RKO (cell line): ENCODE data around the gene CPSF4.

Experiments
- DNase-seq: peaks from one replicate; pipeline ENCODE4 v3.0.0-alpha.2; 2016; ENCODE audit warnings: low spot score

The CPSF4 gene

DNA sequence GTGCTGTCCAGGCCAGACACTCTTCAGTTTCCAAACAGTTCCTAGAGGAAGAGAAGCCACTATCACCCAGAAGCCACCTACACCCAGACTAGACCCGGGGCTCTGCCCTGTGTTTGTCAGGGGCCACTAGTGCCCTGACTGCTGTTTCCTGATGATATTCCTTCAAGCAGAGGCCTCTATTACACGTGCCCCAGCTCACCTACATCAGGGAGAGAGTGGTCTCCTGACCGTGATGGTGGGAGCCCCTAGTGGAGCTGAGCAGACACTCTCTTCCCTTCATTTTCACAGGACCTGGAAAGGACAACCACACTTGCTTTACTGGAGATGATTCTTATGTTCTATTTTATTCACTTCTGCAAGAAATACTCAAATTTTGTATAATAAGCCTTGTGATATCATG, 52.1 kb downstream of the CPSF4 start:
- DNase-seq, result no peak

DNA sequence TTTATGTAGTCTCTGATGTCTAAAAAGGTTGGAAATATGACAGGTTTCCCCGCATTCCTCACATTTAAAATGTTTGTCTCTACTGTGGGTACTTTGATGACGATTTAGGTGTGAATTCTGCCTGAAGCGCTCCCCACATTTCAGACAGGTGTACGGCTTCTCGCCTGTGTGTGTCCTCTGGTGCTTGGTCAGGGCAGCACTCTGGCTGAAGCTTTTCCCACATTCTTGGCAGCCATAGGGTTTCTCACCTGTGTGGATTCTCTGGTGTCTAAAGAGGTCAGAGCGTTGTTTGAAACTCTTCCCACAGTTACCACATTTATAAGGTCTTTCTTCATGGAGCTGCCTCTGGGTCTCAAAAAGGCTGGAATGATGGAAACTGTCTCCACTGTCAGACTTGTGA, 55.1 kb downstream of the CPSF4 start:
- DNase-seq, result no peak

DNA sequence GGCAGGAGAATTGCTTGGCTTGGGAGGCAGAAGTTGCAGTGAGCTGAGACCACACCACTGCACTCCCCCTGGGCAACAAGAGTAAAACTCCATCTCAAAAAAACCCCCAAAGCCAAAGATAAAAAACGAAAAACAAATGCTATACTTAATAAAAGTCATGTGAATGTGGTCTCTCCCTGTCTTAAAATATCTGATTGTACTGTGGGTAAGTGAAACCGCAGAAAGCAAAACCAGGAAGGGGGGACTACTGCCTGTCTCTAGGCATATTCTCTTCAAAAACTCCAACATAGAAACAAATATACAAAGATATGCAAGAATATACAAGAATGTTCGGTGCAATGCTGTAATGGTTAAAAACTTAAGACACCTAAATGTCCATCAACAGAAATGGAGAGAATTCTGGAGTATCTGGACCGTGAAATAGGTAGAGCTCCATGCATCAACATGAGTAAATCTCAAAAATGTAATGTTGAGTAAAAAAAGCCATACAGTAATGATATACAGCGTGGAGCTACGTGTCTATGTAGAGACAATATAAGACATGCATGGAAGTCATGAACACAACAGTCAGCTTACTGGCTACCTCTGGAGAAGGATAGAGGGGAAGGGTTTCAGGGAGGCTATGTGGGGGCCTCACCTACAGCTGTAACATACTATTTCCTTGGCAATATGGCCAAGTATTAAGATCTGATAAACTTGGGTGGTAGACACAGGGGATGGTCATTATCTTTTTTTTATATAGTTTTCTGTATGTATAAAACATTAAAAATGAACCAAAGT, 59.2 kb downstream of the CPSF4 start:
- DNase-seq, result peak; percentile 52

DNA sequence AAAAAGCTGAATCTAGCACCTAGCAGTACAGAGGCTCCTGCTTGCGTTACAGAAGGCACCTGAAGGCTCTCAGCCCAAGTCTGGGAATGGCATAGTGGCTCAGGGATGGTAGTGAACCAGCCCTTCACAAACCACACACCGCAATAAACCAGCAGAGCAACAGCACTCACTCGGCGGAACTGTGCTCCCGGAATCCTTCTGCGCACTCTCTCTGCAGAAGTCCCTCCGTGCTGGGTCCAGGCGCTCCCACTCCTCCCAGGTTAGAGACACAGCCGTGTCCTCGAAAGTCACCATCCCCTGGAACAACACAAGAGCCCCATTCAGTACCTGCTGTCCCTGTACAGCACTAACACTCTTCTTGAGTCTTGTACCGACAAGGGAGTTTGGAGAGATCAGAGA, 59.8 kb downstream of the CPSF4 start:
- DNase-seq, result peak; percentile 76

DNA sequence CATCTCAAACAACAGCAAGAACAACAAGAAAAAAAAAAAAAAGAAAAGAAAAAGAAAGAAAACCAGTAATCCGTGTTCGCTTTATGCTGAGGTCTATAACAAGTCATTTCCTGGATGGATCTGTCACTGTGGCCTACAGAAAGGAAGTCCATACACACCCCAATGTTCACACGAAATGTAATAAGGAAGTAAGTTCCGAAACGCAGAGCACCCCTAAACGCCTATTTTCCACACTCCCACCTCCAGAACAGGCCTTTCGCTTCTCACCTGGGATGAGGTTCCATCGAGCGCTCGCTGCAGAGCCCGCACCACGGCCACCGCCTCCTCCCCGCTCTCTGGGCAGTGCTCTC, 60.6 kb downstream of the CPSF4 start:
- peak; percentile 59 for DNase-seq

DNA sequence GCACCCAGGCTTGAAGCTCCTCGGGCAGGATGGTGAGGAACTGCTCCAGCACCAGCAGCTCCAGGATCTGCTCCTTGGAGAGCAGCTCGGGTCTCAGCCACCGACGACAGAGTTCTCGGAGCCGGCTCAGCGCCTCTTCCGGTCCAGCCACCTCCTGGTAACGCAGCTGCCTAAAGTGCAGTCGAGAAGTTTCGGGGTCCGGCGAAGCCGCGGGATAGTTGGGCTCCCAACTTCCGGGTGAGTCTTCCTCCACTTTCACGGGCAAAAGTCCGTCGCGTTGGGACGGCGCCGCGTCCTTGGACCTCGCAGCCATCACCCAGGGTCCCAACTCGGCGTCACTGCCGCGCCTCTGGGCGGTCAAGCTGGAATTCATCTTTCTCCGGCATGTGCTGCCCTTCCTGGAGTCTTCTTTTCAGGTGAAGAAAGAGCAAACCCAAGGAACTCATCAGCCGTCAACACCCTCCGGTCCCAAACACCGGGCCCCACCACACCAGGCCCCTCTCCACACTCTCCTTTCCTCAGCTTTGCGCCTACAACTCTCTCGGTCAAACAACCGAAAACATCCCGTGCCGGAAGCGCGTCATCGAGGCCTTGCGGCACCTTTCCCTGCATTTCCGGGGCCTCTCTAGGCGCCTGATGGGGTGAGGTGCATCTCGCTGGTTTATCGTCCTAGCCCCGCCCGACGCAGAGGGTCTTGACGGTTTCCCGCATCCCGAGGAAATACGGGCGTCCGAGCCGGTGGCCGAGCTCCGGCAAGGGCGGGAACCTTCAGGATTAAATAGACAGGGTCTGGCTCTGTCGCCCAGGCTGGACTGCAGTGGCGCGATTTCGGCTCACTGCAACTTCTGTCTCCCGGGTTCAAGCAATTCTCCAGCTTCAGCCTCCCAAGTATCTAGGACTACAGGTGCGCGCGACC, 61.2 kb downstream of the CPSF4 start, which contains the start of gene ZNF394:
ZNF394 (minus strand) TSS at position 561 of the 916 bp plus-strand sequence; CDS start at position 373, 188 bp downstream.
- DNase-seq, result peak; percentile 96

DNA sequence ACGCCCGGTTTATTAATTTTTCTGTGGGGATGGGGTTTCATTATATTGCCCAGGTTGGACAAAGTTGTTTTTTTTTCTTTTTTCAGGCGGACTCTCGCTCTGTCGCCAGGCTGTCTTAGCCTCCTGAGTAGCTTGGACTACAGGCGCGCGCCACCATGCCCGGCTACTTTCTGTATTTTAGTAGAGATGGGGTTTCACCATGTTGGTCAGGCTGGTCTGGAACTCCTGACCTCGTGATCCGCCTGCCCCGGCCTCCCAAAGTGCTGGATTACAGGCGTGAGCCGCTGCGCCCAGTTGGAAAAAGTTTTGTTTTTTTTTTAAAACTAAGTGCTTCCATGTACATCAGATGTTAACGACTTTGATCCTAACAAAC, 61.9 kb downstream of the CPSF4 start:
- DNase-seq, result no peak

DNA sequence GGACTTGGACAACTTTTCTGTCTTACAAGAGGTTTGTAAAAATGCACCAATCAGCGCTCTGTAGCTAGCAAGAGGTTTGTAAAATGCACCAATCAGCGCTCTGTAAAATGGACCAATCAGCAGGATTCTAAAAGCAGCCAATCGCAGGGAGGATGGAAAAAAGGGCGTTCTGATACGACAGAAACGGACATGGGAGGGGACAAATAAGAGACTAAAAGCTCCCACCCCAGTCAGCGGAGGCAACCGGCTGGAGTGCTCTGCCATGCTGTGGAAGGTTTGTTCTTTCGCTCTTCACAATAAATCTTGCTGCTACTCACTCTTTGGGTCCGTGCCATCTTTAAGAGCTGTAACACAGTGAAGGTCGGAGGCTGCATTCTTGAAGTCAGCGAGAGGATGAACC, 62.5 kb downstream of the CPSF4 start:
- DNase-seq, result peak; percentile 63

DNA sequence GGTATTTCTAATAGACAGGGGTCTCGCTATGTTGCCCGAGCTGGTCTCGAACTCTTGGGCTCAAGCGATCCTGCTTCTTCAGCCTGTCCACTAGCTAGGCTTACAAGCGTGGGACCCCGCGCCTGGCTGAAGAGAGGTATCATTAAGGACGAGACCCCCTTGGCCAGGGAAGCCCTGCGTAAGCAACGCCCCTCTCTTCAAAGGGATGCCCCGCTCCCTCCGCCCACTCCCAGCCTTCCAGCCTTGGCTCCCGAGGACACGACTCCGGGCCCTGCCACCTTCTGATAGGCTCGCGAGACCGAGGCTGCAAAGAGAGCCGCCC, 65.5 kb downstream of the CPSF4 start:
- DNase-seq, result no peak

DNA sequence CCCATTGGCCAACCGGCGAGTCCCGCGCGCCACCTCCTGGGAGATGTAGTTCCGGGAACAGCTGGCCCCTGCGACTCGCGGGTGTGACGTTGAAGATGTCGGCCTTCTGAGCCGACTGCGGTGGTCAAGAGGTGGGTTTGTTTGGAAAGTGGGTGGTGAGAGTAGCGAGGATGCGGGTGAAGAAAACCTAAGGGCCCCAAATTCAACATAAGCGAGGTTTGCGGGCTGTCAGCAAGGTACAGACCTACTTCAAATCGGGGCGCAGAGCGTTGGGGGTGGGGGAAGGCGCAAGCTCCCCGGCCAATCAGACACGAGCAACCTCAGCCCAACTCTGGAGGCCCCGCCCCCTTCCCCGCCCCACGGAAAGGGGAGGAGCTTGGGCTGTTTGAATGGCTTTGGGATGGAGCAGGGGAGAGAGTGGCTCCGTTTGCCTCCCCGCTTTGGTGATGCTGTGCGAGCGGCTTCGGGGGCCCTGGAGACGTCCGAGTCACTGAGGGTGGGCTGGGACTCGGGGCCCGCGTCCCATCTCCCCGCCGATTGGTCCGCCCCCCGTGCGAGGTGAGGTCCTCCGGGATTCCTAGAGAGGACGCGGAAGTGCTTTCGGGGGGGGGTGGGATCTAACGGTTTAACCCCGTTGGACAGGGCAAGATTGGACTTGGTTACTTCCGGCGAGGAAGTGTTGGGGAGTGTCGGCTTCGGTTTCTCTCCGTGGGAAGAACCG, 66.0 kb downstream of the CPSF4 start, which contains the start of gene ZKSCAN5:
ZKSCAN5 (plus strand) TSS at position 60 of the 721 bp plus-strand sequence. CDS start 1,383 bp downstream, outside the sequence.
- DNase-seq, result peak; percentile 99

DNA sequence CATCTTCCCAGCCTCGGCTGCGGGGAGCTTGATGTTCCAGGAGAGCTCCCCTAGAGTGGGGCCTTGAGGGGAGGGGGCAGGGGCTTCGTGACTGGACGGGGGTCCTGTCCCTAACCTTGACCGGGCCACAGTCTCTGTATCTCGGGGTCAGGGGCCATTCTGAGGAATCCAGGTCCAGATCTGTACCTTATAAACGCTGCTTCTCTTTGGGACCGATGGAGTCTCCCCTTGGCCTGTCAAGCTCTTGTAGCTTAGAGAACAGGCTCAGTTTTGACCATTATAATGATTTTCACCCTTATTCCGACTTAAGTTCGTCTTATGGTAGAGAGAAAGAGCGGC, 66.5 kb downstream of the CPSF4 start:
- peak; percentile 47 for DNase-seq
